Measurements from ENCODE around the gene ERCC4.

The ERCC4 gene

GRCh38 chr16:13945744-13946485, 26.0 kb downstream of the ERCC4 start:
- DNase-seq = no peak

- DNase-seq = no peak
Measured at GRCh38 chr16:13948086-13948485, 28.1 kb downstream of the ERCC4 start.

- no peak for DNase-seq
Measured at GRCh38 chr16:13950821-13951547, 31.0 kb downstream of the ERCC4 start.

DNA sequence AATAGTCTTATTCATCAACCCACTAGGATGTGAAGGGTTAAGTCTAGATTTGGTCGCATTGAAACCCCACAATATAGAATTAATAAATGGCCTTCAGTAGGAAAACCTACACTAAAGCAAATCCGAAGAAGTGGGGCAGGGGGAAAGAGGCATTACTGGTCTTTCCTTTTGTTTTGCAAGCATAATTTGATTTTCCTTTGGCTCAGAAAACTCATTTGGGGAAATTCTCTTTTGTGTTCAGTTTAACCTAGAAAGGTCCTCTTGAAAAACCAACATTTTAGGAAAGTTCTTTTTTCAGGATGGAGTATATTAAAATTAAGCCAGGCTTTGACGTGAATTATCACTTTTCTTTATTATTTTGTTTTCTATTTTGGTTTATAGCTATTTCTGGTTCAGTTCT, 31.7 kb downstream of the ERCC4 start:
- DNase-seq = no peak

- DNase-seq = no peak
Measured at GRCh38 chr16:13953501-13953900, 33.5 kb downstream of the ERCC4 start.

DNA sequence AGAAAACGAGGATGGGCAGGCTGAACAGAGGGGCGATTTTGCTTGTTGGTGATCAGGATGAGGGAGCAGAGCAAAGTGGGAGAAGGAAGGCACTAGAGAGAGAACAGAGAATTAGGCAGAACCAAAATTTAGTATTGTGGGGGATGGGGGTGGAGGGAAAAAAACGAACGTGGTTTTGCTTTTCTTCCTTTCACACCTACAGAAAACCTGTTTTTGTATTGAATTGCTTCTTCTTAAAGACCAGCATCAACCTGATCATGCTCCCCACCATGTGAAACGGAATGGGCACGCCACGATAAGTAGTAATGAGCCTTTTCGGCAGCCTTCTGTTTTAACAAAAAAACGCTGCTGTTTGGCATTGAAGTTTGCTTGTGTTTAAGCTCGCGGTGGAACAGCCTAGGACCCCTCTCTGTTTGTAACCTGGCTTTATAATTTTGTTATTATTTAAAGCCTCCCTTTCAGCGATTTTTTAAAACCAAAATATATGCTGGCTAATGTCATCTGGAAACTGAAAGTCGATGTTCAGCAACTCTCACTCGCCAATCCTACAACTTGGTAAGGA, 36.8 kb downstream of the ERCC4 start:
- DNase-seq = no peak

DNA sequence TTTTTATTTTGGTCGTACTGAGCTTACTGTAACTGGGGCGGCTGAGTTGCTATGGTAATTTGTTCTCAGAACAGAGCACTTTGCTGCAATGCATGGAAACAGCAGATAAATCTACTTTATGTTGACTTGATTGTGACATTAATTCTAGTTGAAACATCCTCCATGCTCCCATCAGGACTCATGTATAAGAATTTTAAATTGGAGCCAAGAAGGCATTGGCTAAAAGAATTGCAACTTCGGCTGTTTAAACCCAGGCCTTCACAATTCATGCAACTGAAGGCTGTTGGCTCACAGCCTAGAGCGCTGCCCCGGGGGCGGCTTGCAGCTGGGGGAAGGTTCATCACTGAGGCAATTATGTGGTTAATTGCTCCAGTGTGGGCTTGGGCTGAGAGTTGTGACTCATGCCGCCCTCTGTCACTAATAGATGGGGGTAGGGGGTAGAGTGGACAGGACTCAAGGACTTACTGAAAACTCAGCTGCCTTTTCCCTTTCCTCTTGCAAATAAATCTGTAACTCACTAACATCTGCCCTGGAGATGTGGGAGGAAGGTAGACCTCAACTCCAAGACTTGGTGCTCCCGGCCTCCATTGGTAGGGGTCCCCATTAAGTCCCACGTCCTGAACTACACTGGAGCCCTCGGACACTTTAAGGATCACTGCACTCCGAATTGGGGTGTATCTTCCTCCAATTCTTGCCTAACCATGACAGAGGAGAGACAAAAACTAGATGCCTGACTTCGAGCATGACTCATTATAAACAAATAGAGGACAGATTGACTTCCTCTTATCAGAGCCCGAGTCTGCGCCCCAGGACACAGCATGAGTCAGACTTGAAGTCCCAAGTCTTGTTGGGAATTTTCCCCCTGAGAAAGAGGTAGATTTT, 37.5 kb downstream of the ERCC4 start:
- peak in 42 of 56 donors; percentile 2 to 73 (median 32) for DNase-seq

DNA sequence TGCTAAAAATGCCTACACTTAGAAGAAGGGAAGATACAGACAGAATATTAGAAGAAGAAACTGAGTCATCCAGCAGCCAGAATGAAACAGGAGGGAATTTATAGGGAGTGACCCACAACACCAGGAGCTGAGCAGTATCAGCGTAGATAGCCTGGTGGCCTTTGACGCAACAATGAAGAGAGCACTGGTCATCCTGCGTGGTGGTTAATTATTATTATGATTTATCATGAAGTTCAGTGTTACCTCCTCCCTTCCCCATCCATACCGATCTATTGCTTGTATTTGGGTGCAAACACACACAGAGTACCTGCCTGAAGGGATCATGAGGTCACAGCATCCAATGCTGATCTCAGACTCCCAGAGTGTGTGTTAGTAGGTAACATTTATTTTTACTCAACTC, 38.5 kb downstream of the ERCC4 start:
- no peak for DNase-seq

DNA sequence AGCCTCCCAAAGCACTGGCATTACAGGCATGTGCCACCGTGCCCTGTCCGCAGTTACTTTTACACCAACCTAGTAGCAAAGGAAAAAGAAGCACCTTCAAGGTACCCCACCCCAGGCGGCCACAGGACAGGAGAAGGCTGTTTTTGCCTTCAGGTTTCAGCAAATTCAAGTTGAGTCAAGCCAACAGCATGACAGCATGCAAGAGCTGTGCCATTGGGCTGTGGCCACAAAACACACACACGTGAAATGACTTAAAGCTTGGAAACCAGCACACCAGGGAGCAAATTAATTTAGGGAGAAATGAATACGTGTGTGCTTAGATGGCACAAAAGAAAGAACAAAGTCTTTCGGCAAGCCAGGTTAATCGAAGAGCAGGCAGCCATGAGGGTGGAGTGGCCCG, 39.7 kb downstream of the ERCC4 start:
- DNase-seq = no peak

- DNase-seq = no peak
Measured at GRCh38 chr16:13961099-13961811, 41.3 kb downstream of the ERCC4 start.

DNA sequence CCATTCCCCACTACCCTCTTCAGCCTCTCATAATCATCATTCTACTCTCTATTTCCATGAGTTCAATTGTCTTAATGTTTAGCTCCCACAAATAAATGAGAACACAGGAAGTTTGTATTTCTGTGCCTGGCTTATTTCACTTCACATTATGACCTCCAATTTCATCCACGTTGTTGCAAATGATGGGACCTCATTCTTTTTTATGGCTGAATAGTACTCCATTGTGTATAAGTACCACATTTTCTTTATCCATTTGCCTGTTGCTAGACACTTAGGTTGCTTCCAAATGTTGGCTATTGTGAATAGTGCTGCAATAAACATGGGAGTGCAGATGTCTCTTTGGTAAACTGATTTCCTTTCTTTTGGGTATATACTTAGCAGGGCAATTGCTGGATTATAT, 42.3 kb downstream of the ERCC4 start:
- DNase-seq = no peak

DNA sequence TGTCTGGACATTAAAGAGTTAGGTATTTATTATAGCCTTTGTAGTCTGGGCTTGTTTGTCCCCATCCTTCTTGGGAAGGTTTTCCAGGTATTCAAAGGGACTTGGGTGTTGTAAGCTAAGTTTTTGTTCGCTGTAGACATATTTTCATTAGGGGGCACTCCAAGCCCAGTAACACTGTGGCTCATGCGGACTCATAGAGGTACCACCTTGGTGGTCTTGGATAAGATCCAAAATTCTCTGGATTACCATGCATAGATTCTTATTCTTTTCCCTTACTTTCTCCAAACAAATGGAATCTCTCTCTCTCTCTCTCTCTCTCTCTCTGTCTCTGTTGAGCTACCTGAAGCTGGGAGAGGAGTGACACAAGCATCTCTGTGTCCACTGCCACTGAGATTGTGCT, 48.9 kb downstream of the ERCC4 start:
- DNase-seq = no peak

DNA sequence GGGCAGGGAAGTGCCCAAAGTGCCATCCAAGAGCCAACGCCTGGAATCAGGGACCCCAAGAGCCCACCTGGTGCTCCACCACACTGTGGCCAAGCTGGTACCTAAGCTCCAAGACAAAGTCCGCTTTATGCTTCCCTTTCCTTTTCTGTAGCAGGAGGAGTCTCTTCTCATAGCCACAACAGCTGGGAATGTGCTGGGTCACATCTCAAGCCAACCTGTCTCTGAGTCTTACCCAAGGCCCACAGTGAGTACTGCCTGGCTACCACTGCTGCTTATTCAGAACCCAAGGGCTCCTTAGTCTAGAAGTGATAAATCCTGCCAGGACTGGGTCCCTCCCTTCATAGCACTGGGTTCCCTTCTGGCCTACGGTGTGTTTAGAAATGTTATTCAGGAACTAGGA, 49.8 kb downstream of the ERCC4 start:
- DNase-seq = no peak

GRCh38 chr16:13970708-13971422, 50.9 kb downstream of the ERCC4 start:
- no peak for DNase-seq

DNA sequence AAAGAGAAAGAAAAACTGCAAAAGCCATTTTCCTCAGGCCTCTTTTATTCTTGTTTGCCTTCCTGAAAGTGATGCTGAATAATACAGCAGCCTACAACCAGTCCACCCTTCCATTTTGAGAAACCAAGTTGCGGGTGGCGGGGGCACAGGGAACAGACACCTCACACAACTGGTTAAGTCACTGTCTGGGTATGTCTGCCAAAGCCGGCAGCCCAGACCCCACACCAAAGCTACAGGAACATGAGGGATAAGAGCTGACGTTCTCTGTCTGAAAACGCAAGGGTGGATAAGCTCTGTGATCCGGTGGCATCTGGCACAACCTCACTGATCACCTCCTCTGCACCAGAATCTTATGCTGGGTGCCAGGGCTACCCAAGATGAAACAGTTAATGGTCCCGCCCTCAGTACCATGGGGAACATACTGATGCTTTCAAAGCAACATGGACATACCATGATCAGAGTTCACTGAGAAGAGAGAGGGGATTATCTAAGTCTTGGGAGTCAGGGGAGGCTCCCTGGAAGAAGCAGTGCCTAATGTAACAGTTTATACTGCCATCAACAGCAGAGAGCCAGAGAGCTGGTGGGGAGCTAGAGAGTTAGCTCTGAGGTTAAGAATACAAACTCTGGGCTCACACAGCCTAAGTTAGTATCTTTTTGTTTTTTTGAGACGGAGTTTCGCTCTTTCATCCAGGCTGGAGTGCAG, 53.5 kb downstream of the ERCC4 start:
- DNase-seq = no peak

DNA sequence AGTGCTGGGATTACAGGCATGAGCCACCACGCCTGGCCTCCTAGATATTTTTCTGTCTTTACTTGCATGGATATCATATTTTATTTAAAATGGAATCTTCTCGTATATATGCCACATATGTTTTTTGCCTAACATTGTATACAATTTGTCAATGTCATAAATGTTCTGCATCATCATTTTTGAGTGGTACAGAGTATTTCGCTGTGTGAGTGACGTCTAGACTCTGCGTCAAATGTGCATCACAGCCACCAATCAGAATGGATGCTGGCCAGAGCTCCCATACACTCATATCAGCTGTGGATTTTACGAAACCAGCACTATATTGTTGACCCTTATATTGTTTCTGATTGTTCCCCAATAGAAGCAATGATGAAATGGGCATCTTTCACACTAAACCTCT, 57.2 kb downstream of the ERCC4 start:
- no peak for DNase-seq

- no peak for DNase-seq
Measured at GRCh38 chr16:13982451-13982850, 62.5 kb downstream of the ERCC4 start.

GRCh38 chr16:13983625-13984024, 63.7 kb downstream of the ERCC4 start:
- DNase-seq = no peak

DNA sequence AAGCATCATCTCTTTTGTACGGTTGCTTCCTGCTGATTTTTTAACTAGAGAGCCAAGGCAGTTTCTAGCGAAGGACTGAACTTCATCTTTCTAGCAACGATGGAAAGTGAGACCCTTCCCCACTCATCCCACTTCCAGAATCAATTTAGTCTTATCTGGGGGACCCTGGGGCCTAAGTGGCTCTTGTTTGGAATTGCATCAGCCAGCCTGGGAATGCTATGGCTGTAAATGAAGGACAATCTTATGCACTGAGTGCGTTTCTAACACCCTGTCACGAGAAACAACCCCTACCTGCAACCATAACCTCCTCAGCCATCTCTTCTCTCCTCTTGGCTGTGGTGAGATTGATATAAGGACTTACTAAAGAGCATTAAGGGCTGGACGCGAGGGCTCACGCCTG, 64.8 kb downstream of the ERCC4 start:
- no peak for DNase-seq

GRCh38 chr16:13988038-13988437, 68.1 kb downstream of the ERCC4 start:
- DNase-seq = no peak

Data from nucleus accumbens (tissue), 56 donors.